Measurements from ENCODE around the gene MAGEA9B. TPM values are rescaled to one million over a fixed set of nuclear protein-coding genes. Genes with fewer than 3 reads are reported as not detected.
"Not testable (repeated sequence)": the region's sequence is repeated elsewhere in the genome, so short reads cannot be mapped to it uniquely, and the experiment has no call there.

MAGEA9B gene
- polyA plus RNA-seq, 1 donor from 2014 or later = not detected

GRCh38 chrX:149598603-149599002 lies 11.3 kb upstream of the MAGEA9B start:
- H2AFZ ChIP-seq (ENCODE audit: low read depth, low read length); H3F3A ChIP-seq (ENCODE audit: insufficient read depth, low read length, poor library complexity, severe bottlenecking); H3K27ac ChIP-seq (ENCODE audit: low read length); H3K79me2 ChIP-seq (replicated peaks; ENCODE audit: insufficient read depth, low read length); H3K9ac ChIP-seq (ENCODE audit: low read length); H4K20me1 ChIP-seq (ENCODE audit: insufficient read depth); H3K4me3 ChIP-seq (ENCODE audit: low read length); H3K9me3 ChIP-seq (ENCODE audit: low read length); H3K4me2 ChIP-seq (ENCODE audit: low read length); H3K9me2 ChIP-seq (ENCODE audit: insufficient read depth, low read length); H3K36me3 ChIP-seq (ENCODE audit: insufficient read depth, low read length); H3K27me3 ChIP-seq (ENCODE audit: insufficient read depth, low read depth, low read length): not testable (repeated sequence)

GRCh38 chrX:149595943-149596342 lies 8.7 kb upstream of the MAGEA9B start:
- not testable (repeated sequence) for H3K36me3 ChIP-seq (ENCODE audit: insufficient read depth, low read length); H3K9me2 ChIP-seq (ENCODE audit: insufficient read depth, low read length); H3K27ac ChIP-seq (ENCODE audit: low read length); H3K4me2 ChIP-seq (ENCODE audit: low read length); H3K27me3 ChIP-seq (ENCODE audit: insufficient read depth, low read depth, low read length); H3K9me3 ChIP-seq (ENCODE audit: low read length); H3K4me3 ChIP-seq (ENCODE audit: low read length); H3F3A ChIP-seq (ENCODE audit: insufficient read depth, low read length, poor library complexity, severe bottlenecking); H4K20me1 ChIP-seq (ENCODE audit: insufficient read depth); H3K79me2 ChIP-seq (replicated peaks; ENCODE audit: insufficient read depth, low read length); H3K9ac ChIP-seq (ENCODE audit: low read length); H2AFZ ChIP-seq (ENCODE audit: low read depth, low read length)

DNA sequence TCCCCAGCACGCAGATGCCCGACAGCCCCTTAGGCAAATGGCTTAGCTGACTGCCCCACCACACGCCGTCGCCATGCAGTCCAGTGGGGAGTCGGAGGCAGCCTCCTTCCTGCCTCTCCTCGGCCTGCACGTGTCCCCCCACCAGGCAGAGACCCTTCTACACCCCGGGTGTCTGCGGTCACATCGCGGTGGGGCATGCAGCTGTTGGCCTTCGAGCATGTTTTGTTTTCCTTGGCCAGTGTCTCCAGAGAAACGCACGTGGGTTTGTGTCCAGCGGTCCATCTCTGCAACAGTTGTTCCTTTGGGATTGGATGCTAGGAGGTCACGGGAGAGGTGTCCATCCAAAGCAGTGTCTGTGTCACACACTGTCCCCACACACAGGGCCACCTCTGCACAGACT lies 8.0 kb upstream of the MAGEA9B start, which contains the start of gene HSFX2:
Gene HSFX2, minus strand, starts transcription at position 101 of the 400 bp plus-strand sequence. CDS start 614 bp downstream, outside the sequence.
- H3K79me2 ChIP-seq (replicated peaks; ENCODE audit: insufficient read depth, low read length); H3K4me3 ChIP-seq (ENCODE audit: low read length); H3F3A ChIP-seq (ENCODE audit: insufficient read depth, low read length, poor library complexity, severe bottlenecking); H3K9me3 ChIP-seq (ENCODE audit: low read length); H3K27ac ChIP-seq (ENCODE audit: low read length); H4K20me1 ChIP-seq (ENCODE audit: insufficient read depth); H3K9me2 ChIP-seq (ENCODE audit: insufficient read depth, low read length); H3K27me3 ChIP-seq (ENCODE audit: insufficient read depth, low read depth, low read length); H3K9ac ChIP-seq (ENCODE audit: low read length); H3K36me3 ChIP-seq (ENCODE audit: insufficient read depth, low read length); H3K4me2 ChIP-seq (ENCODE audit: low read length); H2AFZ ChIP-seq (ENCODE audit: low read depth, low read length): not testable (repeated sequence)

GRCh38 chrX:149590993-149591392 lies 3.7 kb upstream of the MAGEA9B start:
- H3K27me3 ChIP-seq (ENCODE audit: insufficient read depth, low read depth, low read length); H3K36me3 ChIP-seq (ENCODE audit: insufficient read depth, low read length); H3K27ac ChIP-seq (ENCODE audit: low read length); H3K79me2 ChIP-seq (replicated peaks; ENCODE audit: insufficient read depth, low read length); H3F3A ChIP-seq (ENCODE audit: insufficient read depth, low read length, poor library complexity, severe bottlenecking); H2AFZ ChIP-seq (ENCODE audit: low read depth, low read length); H4K20me1 ChIP-seq (ENCODE audit: insufficient read depth); H3K9me3 ChIP-seq (ENCODE audit: low read length); H3K9me2 ChIP-seq (ENCODE audit: insufficient read depth, low read length); H3K4me3 ChIP-seq (ENCODE audit: low read length); H3K9ac ChIP-seq (ENCODE audit: low read length); H3K4me2 ChIP-seq (ENCODE audit: low read length): not testable (repeated sequence)

GRCh38 chrX:149585631-149586030 lies 1.6 kb downstream of the MAGEA9B start:
- not testable (repeated sequence) for H4K20me1 ChIP-seq (ENCODE audit: insufficient read depth); H3K9me3 ChIP-seq (ENCODE audit: low read length); H3K9ac ChIP-seq (ENCODE audit: low read length); H3K36me3 ChIP-seq (ENCODE audit: insufficient read depth, low read length); H3K27ac ChIP-seq (ENCODE audit: low read length); H2AFZ ChIP-seq (ENCODE audit: low read depth, low read length); H3F3A ChIP-seq (ENCODE audit: insufficient read depth, low read length, poor library complexity, severe bottlenecking); H3K9me2 ChIP-seq (ENCODE audit: insufficient read depth, low read length); H3K4me3 ChIP-seq (ENCODE audit: low read length); H3K4me2 ChIP-seq (ENCODE audit: low read length); H3K27me3 ChIP-seq (ENCODE audit: insufficient read depth, low read depth, low read length); H3K79me2 ChIP-seq (replicated peaks; ENCODE audit: insufficient read depth, low read length)

- H3K9ac ChIP-seq (ENCODE audit: low read length); H3K9me2 ChIP-seq (ENCODE audit: insufficient read depth, low read length); H3K36me3 ChIP-seq (ENCODE audit: insufficient read depth, low read length); H4K20me1 ChIP-seq (ENCODE audit: insufficient read depth); H3F3A ChIP-seq (ENCODE audit: insufficient read depth, low read length, poor library complexity, severe bottlenecking); H3K79me2 ChIP-seq (replicated peaks; ENCODE audit: insufficient read depth, low read length); H3K4me3 ChIP-seq (ENCODE audit: low read length); H3K4me2 ChIP-seq (ENCODE audit: low read length); H3K27ac ChIP-seq (ENCODE audit: low read length); H3K27me3 ChIP-seq (ENCODE audit: insufficient read depth, low read depth, low read length); H3K9me3 ChIP-seq (ENCODE audit: low read length); H2AFZ ChIP-seq (ENCODE audit: low read depth, low read length): not testable (repeated sequence)
These were observed 13.8 kb downstream of the MAGEA9B start for GRCh38 chrX:149573456-149573855.
